ENCODE measurements around the gene MCEMP1. TPM values are rescaled to one million over a fixed set of nuclear protein-coding genes. Genes with fewer than 3 reads are reported as not detected.

The MCEMP1 gene
- total and polyA plus RNA-seq, 7 donors = 0.36 to 2.8 (median 0.50) TPM; not detected in 1

- Histone ChIP-seq H3K36me3 (peaks cover 0 to 25% (median 19%) of the 10 kb centered on the region in 4 donors), H3K27me3 (peaks cover 0 to 44% (median 15%) of the 10 kb centered on the region in 3 donors), H3K4me1 (peaks cover 0 to 22% (median 14%) of the 10 kb centered on the region in 4 donors), H3K9me3 (no peaks in the 10 kb centered on the region), H3K27ac (peak overlapping the region in 1 of 4 donors; percentile 90), H3K4me3 (peak overlapping the region in 3 of 4 donors; percentile 94 to 98 (median 98))
- DNase-seq = no peak
- intact Hi-C loops (cut with DNase I) = loop anchor here (1.0 to 5.0 kb wide), 4 partner anchors 28 to 122 kb away; partner anchors contain the start of genes PET100 and XAB2
- TF ChIP-seq POLR2AphosphoS5 (IDR thresholded peaks at IDR 0.05) (no peak), POLR2A (IDR thresholded peaks at IDR 0.05) (no peak)
- 31 to 53% methylated on average over 22 of the region's 22 CpGs for whole genome bisulfite sequencing, 2 donors
These were observed 3.1 kb downstream of the MCEMP1 start for GRCh38 chr19:7679771-7680605.

GRCh38 chr19:7680606-7681339 is 3.9 kb downstream of the MCEMP1 start, which contains the start of gene TRAPPC5:
TSS of gene TRAPPC5 (plus strand) at chr19:7680833. CDS start at chr19:7682254, 1,421 bp downstream.
- DNase-seq = peak; percentile 89
- H3K36me3 ChIP-seq = peaks cover 0 to 25% (median 19%) of the 10 kb centered on the region in 4 donors
- H3K9me3 ChIP-seq = no peaks in the 10 kb centered on the region
- peaks cover 0 to 22% (median 14%) of the 10 kb centered on the region in 4 donors for H3K4me1 ChIP-seq
- peak within 1 kb of the TSS; percentile 94 to 98 (median 97) for H3K4me3 ChIP-seq
- 0% methylated on average over 79 of the region's 79 CpGs for WGBS, 2 donors
- intact Hi-C loops (cut with DNase I) = loop anchor here (1.0 to 5.0 kb wide), 4 partner anchors 28 to 122 kb away; partner anchors contain the start of genes PET100 and XAB2
- peaks cover 0 to 40% (median 15%) of the 10 kb centered on the region in 3 donors for H3K27me3 ChIP-seq
- TF ChIP-seq CTCF (IDR thresholded peaks at IDR 0.05) (peak; percentile 8 to 99 (median 42)), POLR2A (IDR thresholded peaks at IDR 0.05) (no peak), POLR2AphosphoS5 (IDR thresholded peaks at IDR 0.05) (peak in 3 of 4 donors; percentile 66 to 77 (median 73))
- peak within 1 kb of the TSS; percentile 86 to 90 (median 86) for H3K27ac ChIP-seq

GRCh38 chr19:7681340-7682174 is 4.7 kb downstream of the MCEMP1 start:
- intact Hi-C loops (cut with DNase I) = loop anchor here (2.0 to 5.0 kb wide), 3 partner anchors 53 to 121 kb away; partner anchors contain the start of genes PET100 and XAB2
- H3K4me3 ChIP-seq = peak overlapping the region; percentile 94 to 98 (median 97)
- peaks cover 0 to 33% (median 12%) of the 10 kb centered on the region in 3 donors for H3K27me3 ChIP-seq
- DNase-seq = peak; percentile 87
- H3K4me1 ChIP-seq = peaks cover 0 to 22% (median 14%) of the 10 kb centered on the region in 4 donors
- H3K36me3 ChIP-seq = peaks cover 0 to 25% (median 19%) of the 10 kb centered on the region in 4 donors
- no peaks in the 10 kb centered on the region for H3K9me3 ChIP-seq
- 8 to 14% methylated on average over 43 of the region's 43 CpGs for WGBS, 2 donors
- H3K27ac ChIP-seq = peak overlapping the region; percentile 86 to 90 (median 86)
- TF ChIP-seq POLR2AphosphoS5 (IDR thresholded peaks at IDR 0.05) (peak in 1 of 4 donors; percentile 11), EP300 (IDR thresholded peaks at IDR 0.05) (no peak), CTCF (IDR thresholded peaks at IDR 0.05) (peak in 3 of 4 experiments; percentile 43 to 50 (median 44))

GRCh38 chr19:7682175-7682855 is 5.4 kb downstream of the MCEMP1 start:
- 88 to 95% methylated on average over 74 of the region's 74 CpGs for WGBS, 2 donors
- Histone ChIP-seq H3K27me3 (peaks cover 0 to 25% (median 12%) of the 10 kb centered on the region in 3 donors), H3K4me3 (peak overlapping the region in 3 of 4 donors; percentile 94 to 98 (median 98)), H3K4me1 (peaks cover 0 to 22% (median 14%) of the 10 kb centered on the region in 4 donors), H3K36me3 (peaks cover 0 to 25% (median 19%) of the 10 kb centered on the region in 4 donors), H3K9me3 (no peaks in the 10 kb centered on the region), H3K27ac (peak overlapping the region; percentile 15 to 90 (median 86))
- intact Hi-C loops (cut with DNase I) = loop anchor here (5.0 kb wide), 2 partner anchors 115 to 120 kb away; no protein-coding TSS in a partner anchor
- no peak for DNase-seq
- TF ChIP-seq POLR2AphosphoS5 (IDR thresholded peaks at IDR 0.05) (no peak), POLR2A (IDR thresholded peaks at IDR 0.05) (no peak), CTCF (IDR thresholded peaks at IDR 0.05) (no peak), EP300 (IDR thresholded peaks at IDR 0.05) (no peak)

All from sigmoid colon (tissue), 7 donors.